Measurements from ENCODE around the gene NFIB.

- TF ChIP-seq EZH2 (IDR thresholded peaks at IDR 0.05; ENCODE audit: insufficient read depth, poor library complexity, severe bottlenecking), result no peak
- no peak for TF ChIP-seq EZH2phosphoT487 (IDR thresholded peaks at IDR 0.05; ENCODE audit: insufficient read depth, low read depth)
These were observed 133.6 kb downstream of the NFIB start for GRCh38 chr9:14180093-14180959.

All from GM23248 (cell line).